GM19463 (cell line): Measurements from ENCODE around the gene LHFPL2.

Source experiments
- ATAC-seq: cut with Tn5 transposase; IDR thresholded peaks from one replicate; pipeline ENCODE4 v1.9.1; 2021; ENCODE audit warnings: mild to moderate bottlenecking, moderate library complexity; ENCODE audit not compliant: unreplicated experiment

The LHFPL2 gene

GRCh38 chr5:78547731-78548615, 100.6 kb downstream of the LHFPL2 start:
- no peak for ATAC-seq

GRCh38 chr5:78547183-78547582, 101.4 kb downstream of the LHFPL2 start:
- no peak for ATAC-seq

GRCh38 chr5:78546276-78546996, 102.1 kb downstream of the LHFPL2 start:
- ATAC-seq, result no peak

GRCh38 chr5:78545406-78545805, 103.2 kb downstream of the LHFPL2 start:
- ATAC-seq, result no peak

- ATAC-seq, result no peak
Measured at GRCh38 chr5:78544561-78545201, 103.9 kb downstream of the LHFPL2 start.

GRCh38 chr5:78543916-78544315, 104.7 kb downstream of the LHFPL2 start:
- ATAC-seq, result no peak

GRCh38 chr5:78543292-78543691, 105.3 kb downstream of the LHFPL2 start:
- ATAC-seq, result no peak

GRCh38 chr5:78542321-78542840, 106.2 kb downstream of the LHFPL2 start:
- ATAC-seq, result no peak

- no peak for ATAC-seq
Measured at GRCh38 chr5:78541086-78541654, 107.4 kb downstream of the LHFPL2 start.

GRCh38 chr5:78540335-78541085, 108.1 kb downstream of the LHFPL2 start:
- ATAC-seq, result no peak

GRCh38 chr5:78538240-78538850, 110.2 kb downstream of the LHFPL2 start:
- no peak for ATAC-seq

GRCh38 chr5:78537821-78538220, 110.8 kb downstream of the LHFPL2 start:
- ATAC-seq, result peak; percentile 69

- no peak for ATAC-seq
Measured at GRCh38 chr5:78537411-78537810, 111.2 kb downstream of the LHFPL2 start.

GRCh38 chr5:78536661-78537196, 111.8 kb downstream of the LHFPL2 start:
- no peak for ATAC-seq

GRCh38 chr5:78534905-78535200, 113.7 kb downstream of the LHFPL2 start:
- ATAC-seq, result no peak

- no peak for ATAC-seq
Measured at GRCh38 chr5:78534148-78534904, 114.2 kb downstream of the LHFPL2 start.

- no peak for ATAC-seq
Measured at GRCh38 chr5:78533356-78533755, 115.2 kb downstream of the LHFPL2 start.

GRCh38 chr5:78530342-78531096, 118.1 kb downstream of the LHFPL2 start:
- peak; percentile 50 for ATAC-seq
